SK-N-SH (cell line): Measurements from ENCODE around the gene TNPO1. TPM values are rescaled to one million over a fixed set of nuclear protein-coding genes. Genes with fewer than 3 reads are reported as not detected.

Experiments used
- CTCF ChIA-PET: fragments of 300-600, 350-600 bp; formaldehyde crosslinking; extraction: SDS; loops from one replicate; lab custom pipeline; 2021; lab: Yijun Ruan, JAX
- POLR2A ChIA-PET: fragments of 350-600 bp; sonication (Branson Sonifier 250); formaldehyde crosslinking; extraction: SDS; loops from one replicate; lab custom pipeline; 2020; ENCODE audit warnings: antibody characterized with exemption, inconsistent platforms; lab: Yijun Ruan, JAX
- DNase-seq: peaks from one replicate; pipeline ENCODE4 v3.0.0; 2012
- H2AFZ ChIP-seq: fragments of 200-600 bp; sonication (generic); 2 replicates; pipeline ENCODE4 v1.8.1; 2016; ENCODE audit warnings: antibody characterized with exemption, mild to moderate bottlenecking, low read depth
- H3F3A ChIP-seq: fragments of 200-600 bp; sonication (generic); replicated peaks from 2 replicates; pipeline ENCODE3; 2016; ENCODE audit warnings: antibody characterized with exemption, mild to moderate bottlenecking; ENCODE audit not compliant: insufficient read depth
- H3K27ac ChIP-seq, 2 experiments: fragments of 200-500 bp in 1 of 2; fragments of 200-600 bp in 1 of 2; sonication (Bioruptor generic) in 1 of 2; sonication (generic), shearing (Covaris generic) in 1 of 2; 2 replicates each; pipeline versions ENCODE4 v1.5.1 to v1.6.1; 2014 to 2016; ENCODE audit warnings: low read depth in 2 of 2, inconsistent platforms in 1 of 2, low read length in 1 of 2, mild to moderate bottlenecking in 1 of 2, mixed read lengths in 1 of 2
- H3K27me3 ChIP-seq: fragments of 200-600 bp; sonication (generic), shearing (Covaris generic); 2 replicates; pipeline ENCODE4 v1.6.1; 2016; ENCODE audit warnings: mixed run types; ENCODE audit not compliant: insufficient read depth
- H3K36me3 ChIP-seq, 2 experiments: fragments of 200-500 bp in 1 of 2; fragments of 200-600 bp in 1 of 2; sonication (Bioruptor generic) in 1 of 2; sonication (generic) in 1 of 2; replicated peaks in 1 of 2; 2 replicates each; pipeline versions ENCODE3 to v1.5.1; 2014 to 2016; ENCODE audit warnings: low read length in 1 of 2, mild to moderate bottlenecking in 1 of 2; ENCODE audit not compliant: insufficient read depth in 2 of 2, control insufficient read depth in 1 of 2
- H3K4me1 ChIP-seq, 2 experiments: fragments of 200-500 bp in 1 of 2; fragments of 200-600 bp in 1 of 2; sonication (Bioruptor generic) in 1 of 2; sonication (generic), shearing (Covaris generic) in 1 of 2; 2 replicates each; pipeline versions ENCODE4 v1.5.1 to v1.6.1; 2014 to 2016; ENCODE audit warnings: low read depth in 1 of 2, low read length in 1 of 2, mixed run types in 1 of 2; ENCODE audit not compliant: insufficient read depth in 2 of 2, control insufficient read depth in 1 of 2
- H3K4me2 ChIP-seq: fragments of 200-600 bp; sonication (generic), shearing (Covaris generic); 2 replicates; pipeline ENCODE4 v1.6.1; 2017; ENCODE audit warnings: mixed run types
- H3K4me3 ChIP-seq, 2 experiments: fragments of 200-500 bp in 1 of 2; fragments of 200-600 bp in 1 of 2; sonication (Bioruptor generic) in 1 of 2; sonication (generic), shearing (Covaris generic) in 1 of 2; 2 replicates each; pipeline versions ENCODE4 v1.5.1 to v1.8.1; 2014 to 2016; ENCODE audit warnings: low read depth in 2 of 2, inconsistent platforms in 1 of 2, low read length in 1 of 2, mild to moderate bottlenecking in 1 of 2, mixed read lengths in 1 of 2, moderate library complexity in 1 of 2
- H3K79me2 ChIP-seq: fragments of 200-600 bp; sonication (generic); 2 replicates; pipeline ENCODE4 v1.8.1; 2017; ENCODE audit warnings: mild to moderate bottlenecking; ENCODE audit not compliant: insufficient read depth
- H3K9ac ChIP-seq: fragments of 200-600 bp; sonication (generic); 2 replicates; pipeline ENCODE4 v1.6.1; 2017; ENCODE audit warnings: mixed run types
- H3K9me2 ChIP-seq: fragments of 200-600 bp; sonication (generic); 2 replicates; pipeline ENCODE4 v1.6.1; 2017; ENCODE audit warnings: mixed run types
- H3K9me3 ChIP-seq: fragments of 200-600 bp; sonication (generic); 2 replicates; pipeline ENCODE4 v1.6.1; 2017; ENCODE audit warnings: mixed run types, mild to moderate bottlenecking, moderate library complexity
- H4K20me1 ChIP-seq: fragments of 200-600 bp; sonication (generic); 2 replicates; pipeline ENCODE4 v1.6.1; 2017; ENCODE audit warnings: mild to moderate bottlenecking, mixed run types; ENCODE audit not compliant: insufficient read depth
- CTCF ChIP-seq: fragments of 200-600 bp; sonication (generic); IDR thresholded peaks from 2 replicates; pipeline ENCODE4 v1.6.1; 2017; ENCODE audit warnings: antibody characterized with exemption, mild to moderate bottlenecking, moderate library complexity
- ELF1 ChIP-seq: IDR thresholded peaks from 2 replicates; pipeline ENCODE4 v1.4.0; 2012
- FOSL2 ChIP-seq: IDR thresholded peaks from 2 replicates; pipeline ENCODE4 v1.4.0; 2012; ENCODE audit warnings: low read depth, mild to moderate bottlenecking, moderate library complexity, borderline replicate concordance
- FOXJ3 ChIP-seq: sonication (generic); formaldehyde crosslinking; IDR thresholded peaks from 2 replicates; pipeline ENCODE4 v1.5.1; 2020; ENCODE audit warnings: mild to moderate bottlenecking, missing genetic modification reagents
- MAX ChIP-seq: IDR thresholded peaks from 2 replicates; pipeline ENCODE4 v1.4.0; 2012; ENCODE audit warnings: low read depth
- NFIC ChIP-seq: IDR thresholded peaks from 2 replicates; pipeline ENCODE4 v1.4.0; 2012; ENCODE audit warnings: borderline replicate concordance
- POLR2AphosphoS5 ChIP-seq: IDR thresholded peaks from 2 replicates; pipeline ENCODE4 v1.6.1; 2012; ENCODE audit warnings: low read depth, low read length
- RAD21 ChIP-seq: IDR thresholded peaks from 2 replicates; pipeline ENCODE4 v1.6.1; 2012; ENCODE audit warnings: mild to moderate bottlenecking, low read length
- RXRA ChIP-seq: IDR thresholded peaks from 2 replicates; pipeline ENCODE4 v1.4.0; 2012; ENCODE audit warnings: low read depth, mild to moderate bottlenecking, borderline replicate concordance
- SMC3 ChIP-seq: IDR thresholded peaks from 2 replicates; pipeline ENCODE4 v1.6.1; 2012; ENCODE audit warnings: low read depth, low read length, improper control_type of control experiment
- WGBS: methylation state at CpG from one replicate; pipeline ENCODE4 v1.1.6; 2017; ENCODE audit warnings: low lambda C conversion rate; 5-methylcytosine and 5-hydroxymethylcytosine counted together
- polyA plus RNA-seq, 3 experiments: library from polyadenylated mRNA; depleted of rRNA; stranded (reverse); fragments of >200 nt; gene quantifications; 2 replicates each; pipeline ENCODE4 v1.2.3, GENCODE V29; 2012

Gene TNPO1
- polyA plus RNA-seq, 1 of the 3 experiments (the other 2 are of a cell fraction), result 19.9 TPM

- no peak for TF ChIP-seq MAX
- TF ChIP-seq, all 33 proteins: peak for 0
Measured at GRCh38 chr5:72917371-72917776, 100.9 kb downstream of the TNPO1 start (continued).

GRCh38 chr5:72920690-72921502, 104.4 kb downstream of the TNPO1 start:
- H3K9me3 ChIP-seq, result no peaks in the 10 kb centered on the region
- H3K79me2 ChIP-seq, result no peaks in the 10 kb centered on the region
- H4K20me1 ChIP-seq, result no peaks in the 10 kb centered on the region
- no peaks in the 10 kb centered on the region for H3K4me1 ChIP-seq
- ChIA-PET CTCF (interaction anchor here (0.9 to 1.0 kb wide), 2 partner anchors 10 to 295 kb away, joined by 3 to 4 read pairs; no protein-coding TSS in a partner anchor), POLR2A (interaction anchor here (0.5 kb wide), 1 partner anchor 21 kb away, joined by 4 read pairs; no protein-coding TSS in a partner anchor)
- H3K36me3 ChIP-seq, result peaks cover 2 to 8% of the 10 kb centered on the region in 2 experiments
- peaks cover 28% of the 10 kb centered on the region for H3F3A ChIP-seq
- TF ChIP-seq CTCF (peak; percentile 68), RAD21 (peak; percentile 63), RXRA (no peak), SMC3 (peak; percentile 17; the same call in 1 of the 2 replicates)
- no peak overlapping the region for H3K27ac ChIP-seq
- H3K9ac ChIP-seq, result no peak overlapping the region
- no peak overlapping the region for H3K4me2 ChIP-seq
- no peaks in the 10 kb centered on the region for H3K9me2 ChIP-seq
- 17% methylated on average over 4 of the region's 4 CpGs for WGBS
- no peak overlapping the region for H2AFZ ChIP-seq
- no peak overlapping the region for H3K4me3 ChIP-seq
- no peaks in the 10 kb centered on the region for H3K27me3 ChIP-seq
- no peak for DNase-seq

GRCh38 chr5:72921886-72922285, 105.4 kb downstream of the TNPO1 start:
- Histone ChIP-seq H3K9ac (no peak overlapping the region), H3K4me2 (no peak overlapping the region), H3K79me2 (no peaks in the 10 kb centered on the region), H4K20me1 (no peaks in the 10 kb centered on the region), H3K9me3 (no peaks in the 10 kb centered on the region), H2AFZ (no peak overlapping the region), H3F3A (peaks cover 24% of the 10 kb centered on the region), H3K27ac (no peak overlapping the region), H3K4me3 (no peak overlapping the region), H3K36me3 (no peaks in the 10 kb centered on the region), H3K4me1 (no peaks in the 10 kb centered on the region), H3K9me2 (no peaks in the 10 kb centered on the region), H3K27me3 (no peaks in the 10 kb centered on the region)
- no peak for DNase-seq
- CTCF ChIA-PET, result no interaction called here
- POLR2A ChIA-PET, result no interaction called here
- WGBS, result 55% methylated on average over 2 of the region's 2 CpGs
- TF ChIP-seq FOXJ3 (CRISPR knock-in tag), result no peak
- TF ChIP-seq POLR2AphosphoS5, result no peak
- no peak for TF ChIP-seq FOSL2
- TF ChIP-seq NFIC, result peak; percentile 55
- no peak for TF ChIP-seq ELF1
